SK-N-SH (cell line): ENCODE measurements around the gene ZBTB7A. TPM values are rescaled to one million over a fixed set of nuclear protein-coding genes. Genes with fewer than 3 reads are reported as not detected.

Experiments
- CTCF ChIA-PET: fragments of 300-600, 350-600 bp; formaldehyde crosslinking; extraction: SDS; loops from one replicate; lab custom pipeline; 2021; lab: Yijun Ruan, JAX
- POLR2A ChIA-PET: fragments of 350-600 bp; sonication (Branson Sonifier 250); formaldehyde crosslinking; extraction: SDS; loops from one replicate; lab custom pipeline; 2020; ENCODE audit warnings: antibody characterized with exemption, inconsistent platforms; lab: Yijun Ruan, JAX
- DNase-seq: peaks from one replicate; pipeline ENCODE4 v3.0.0; 2012
- H2AFZ ChIP-seq: fragments of 200-600 bp; sonication (generic); 2 replicates; pipeline ENCODE4 v1.8.1; 2016; ENCODE audit warnings: antibody characterized with exemption, mild to moderate bottlenecking, low read depth
- H3F3A ChIP-seq: fragments of 200-600 bp; sonication (generic); replicated peaks from 2 replicates; pipeline ENCODE3; 2016; ENCODE audit warnings: antibody characterized with exemption, mild to moderate bottlenecking; ENCODE audit not compliant: insufficient read depth
- H3K27ac ChIP-seq, 2 experiments: fragments of 200-500 bp in 1 of 2; fragments of 200-600 bp in 1 of 2; sonication (Bioruptor generic) in 1 of 2; sonication (generic), shearing (Covaris generic) in 1 of 2; 2 replicates each; pipeline versions ENCODE4 v1.5.1 to v1.6.1; 2014 to 2016; ENCODE audit warnings: low read depth in 2 of 2, inconsistent platforms in 1 of 2, low read length in 1 of 2, mild to moderate bottlenecking in 1 of 2, mixed read lengths in 1 of 2
- H3K27me3 ChIP-seq: fragments of 200-600 bp; sonication (generic), shearing (Covaris generic); 2 replicates; pipeline ENCODE4 v1.6.1; 2016; ENCODE audit warnings: mixed run types; ENCODE audit not compliant: insufficient read depth
- H3K36me3 ChIP-seq, 2 experiments: fragments of 200-500 bp in 1 of 2; fragments of 200-600 bp in 1 of 2; sonication (Bioruptor generic) in 1 of 2; sonication (generic) in 1 of 2; replicated peaks in 1 of 2; 2 replicates each; pipeline versions ENCODE3 to v1.5.1; 2014 to 2016; ENCODE audit warnings: low read length in 1 of 2, mild to moderate bottlenecking in 1 of 2; ENCODE audit not compliant: insufficient read depth in 2 of 2, control insufficient read depth in 1 of 2
- H3K4me1 ChIP-seq, 2 experiments: fragments of 200-500 bp in 1 of 2; fragments of 200-600 bp in 1 of 2; sonication (Bioruptor generic) in 1 of 2; sonication (generic), shearing (Covaris generic) in 1 of 2; 2 replicates each; pipeline versions ENCODE4 v1.5.1 to v1.6.1; 2014 to 2016; ENCODE audit warnings: low read depth in 1 of 2, low read length in 1 of 2, mixed run types in 1 of 2; ENCODE audit not compliant: insufficient read depth in 2 of 2, control insufficient read depth in 1 of 2
- H3K4me2 ChIP-seq: fragments of 200-600 bp; sonication (generic), shearing (Covaris generic); 2 replicates; pipeline ENCODE4 v1.6.1; 2017; ENCODE audit warnings: mixed run types
- H3K4me3 ChIP-seq, 2 experiments: fragments of 200-500 bp in 1 of 2; fragments of 200-600 bp in 1 of 2; sonication (Bioruptor generic) in 1 of 2; sonication (generic), shearing (Covaris generic) in 1 of 2; 2 replicates each; pipeline versions ENCODE4 v1.5.1 to v1.8.1; 2014 to 2016; ENCODE audit warnings: low read depth in 2 of 2, inconsistent platforms in 1 of 2, low read length in 1 of 2, mild to moderate bottlenecking in 1 of 2, mixed read lengths in 1 of 2, moderate library complexity in 1 of 2
- H3K79me2 ChIP-seq: fragments of 200-600 bp; sonication (generic); 2 replicates; pipeline ENCODE4 v1.8.1; 2017; ENCODE audit warnings: mild to moderate bottlenecking; ENCODE audit not compliant: insufficient read depth
- H3K9ac ChIP-seq: fragments of 200-600 bp; sonication (generic); 2 replicates; pipeline ENCODE4 v1.6.1; 2017; ENCODE audit warnings: mixed run types
- H3K9me2 ChIP-seq: fragments of 200-600 bp; sonication (generic); 2 replicates; pipeline ENCODE4 v1.6.1; 2017; ENCODE audit warnings: mixed run types
- H3K9me3 ChIP-seq: fragments of 200-600 bp; sonication (generic); 2 replicates; pipeline ENCODE4 v1.6.1; 2017; ENCODE audit warnings: mixed run types, mild to moderate bottlenecking, moderate library complexity
- H4K20me1 ChIP-seq: fragments of 200-600 bp; sonication (generic); 2 replicates; pipeline ENCODE4 v1.6.1; 2017; ENCODE audit warnings: mild to moderate bottlenecking, mixed run types; ENCODE audit not compliant: insufficient read depth
- CTCF ChIP-seq: fragments of 200-600 bp; sonication (generic); IDR thresholded peaks from 2 replicates; pipeline ENCODE4 v1.6.1; 2017; ENCODE audit warnings: antibody characterized with exemption, mild to moderate bottlenecking, moderate library complexity
- ELF1 ChIP-seq: IDR thresholded peaks from 2 replicates; pipeline ENCODE4 v1.4.0; 2012
- EP300 ChIP-seq, 2 experiments: IDR thresholded peaks; 2 replicates each; pipeline versions ENCODE4 v1.4.0 to v1.6.1; 2012; ENCODE audit warnings: borderline replicate concordance in 1 of 2, low read depth in 1 of 2, low read length in 1 of 2
- FOXM1 ChIP-seq: IDR thresholded peaks from 2 replicates; pipeline ENCODE4 v1.4.0; 2012; ENCODE audit warnings: low read depth, mild to moderate bottlenecking
- GABPA ChIP-seq: IDR thresholded peaks from 2 replicates; pipeline ENCODE4 v1.4.0; 2012; ENCODE audit warnings: low read depth, mild to moderate bottlenecking
- GATA2 ChIP-seq: sonication (generic); formaldehyde crosslinking; IDR thresholded peaks from 2 replicates; pipeline ENCODE4 v1.5.0; 2020; ENCODE audit warnings: mild to moderate bottlenecking, missing genetic modification reagents
- MEF2A ChIP-seq: IDR thresholded peaks from 2 replicates; pipeline ENCODE4 v1.4.0; 2012; ENCODE audit warnings: low read depth, borderline replicate concordance
- POLR2AphosphoS5 ChIP-seq: IDR thresholded peaks from 2 replicates; pipeline ENCODE4 v1.6.1; 2012; ENCODE audit warnings: low read depth, low read length
- RAD21 ChIP-seq: IDR thresholded peaks from 2 replicates; pipeline ENCODE4 v1.6.1; 2012; ENCODE audit warnings: mild to moderate bottlenecking, low read length
- RCOR1 ChIP-seq: fragments of 150-350 bp; IDR thresholded peaks from 2 replicates; pipeline ENCODE4 v1.6.1; 2017; ENCODE audit warnings: antibody characterized with exemption, low read length
- RXRA ChIP-seq: IDR thresholded peaks from 2 replicates; pipeline ENCODE4 v1.4.0; 2012; ENCODE audit warnings: low read depth, mild to moderate bottlenecking, borderline replicate concordance
- SIN3A ChIP-seq: IDR thresholded peaks from 2 replicates; pipeline ENCODE4 v1.6.1; 2012; ENCODE audit warnings: low read depth, mild to moderate bottlenecking, low read length, moderate library complexity, borderline replicate concordance
- SMC3 ChIP-seq: IDR thresholded peaks from 2 replicates; pipeline ENCODE4 v1.6.1; 2012; ENCODE audit warnings: low read depth, low read length, improper control_type of control experiment
- TEAD4 ChIP-seq: IDR thresholded peaks from 2 replicates; pipeline ENCODE4 v1.4.0; 2012; ENCODE audit warnings: mild to moderate bottlenecking, borderline replicate concordance; ENCODE audit not compliant: insufficient read depth
- YY1 ChIP-seq: IDR thresholded peaks from 2 replicates; pipeline ENCODE4 v1.4.0; 2012; ENCODE audit warnings: low read depth, mild to moderate bottlenecking
- WGBS: methylation state at CpG from one replicate; pipeline ENCODE4 v1.1.6; 2017; ENCODE audit warnings: low lambda C conversion rate; 5-methylcytosine and 5-hydroxymethylcytosine counted together
- polyA plus RNA-seq, 3 experiments: library from polyadenylated mRNA; depleted of rRNA; stranded (reverse); fragments of >200 nt; gene quantifications; 2 replicates each; pipeline ENCODE4 v1.2.3, GENCODE V29; 2012
- TF ChIP-seq, protein P1 (sequence below): IDR thresholded peaks from 2 replicates; pipeline ENCODE4 v1.4.0; 2012; ENCODE audit warnings: low read depth, borderline replicate concordance
- TF ChIP-seq, protein P2 (sequence below): fragments of 150-350 bp; IDR thresholded peaks from 2 replicates; pipeline ENCODE4 v1.6.1; 2017; ENCODE audit warnings: antibody characterized with exemption, low read length, low read depth, borderline replicate concordance

The ZBTB7A gene
- polyA plus RNA-seq, 1 of the 3 experiments (the other 2 are of a cell fraction): 7.4 TPM

DNA sequence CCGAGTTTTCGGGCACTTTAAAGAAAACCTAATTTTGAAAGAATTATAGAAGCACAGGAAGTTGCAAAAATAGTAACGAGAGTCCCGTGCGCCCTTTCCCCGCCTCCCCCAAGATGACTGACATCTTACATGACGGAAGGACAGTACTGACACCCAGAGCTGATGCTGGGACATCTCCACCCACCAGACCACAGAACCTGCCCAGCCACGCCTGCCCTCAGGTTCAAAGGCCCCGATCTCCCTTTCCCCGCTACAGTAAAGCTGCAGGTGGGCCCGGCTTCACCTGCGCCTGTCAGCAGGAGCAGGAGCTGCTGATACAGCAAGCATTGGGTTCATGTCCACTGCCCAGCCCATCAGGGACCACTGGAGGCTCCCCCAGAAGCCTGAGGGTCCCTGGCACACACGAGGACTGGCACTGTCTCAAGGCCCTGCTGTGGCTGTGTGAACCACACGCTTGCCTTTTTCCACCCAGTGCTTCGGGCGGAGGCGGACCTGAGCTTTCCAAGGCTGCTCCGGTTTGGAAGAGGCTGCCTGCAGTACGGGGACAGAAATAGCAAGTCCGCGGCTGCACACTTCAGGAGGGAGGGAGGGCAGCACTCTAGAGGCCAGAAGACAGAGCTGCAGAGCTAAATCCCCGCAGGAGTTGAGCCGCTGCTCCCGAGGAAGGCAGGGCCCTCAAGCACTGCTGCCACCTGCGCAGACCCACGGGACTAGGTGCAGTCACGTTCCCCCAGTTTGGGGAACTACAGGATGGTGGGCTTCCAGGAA lies 48.5 kb upstream of the ZBTB7A start:
- ChIA-PET POLR2A (no interaction called here), CTCF (interaction anchor here (1.1 to 5.8 kb wide), 2 partner anchors 16 to 25 kb away, joined by 3 to 26 read pairs; no protein-coding TSS in a partner anchor)
- 94% methylated on average over 24 of the region's 27 CpGs for WGBS
- Histone ChIP-seq H3K9ac (no peak overlapping the region), H3K27me3 (no peaks in the 10 kb centered on the region), H2AFZ (no peak overlapping the region), H3K4me1 (no peaks in the 10 kb centered on the region), H3K4me2 (no peak overlapping the region), H4K20me1 (peaks cover 20% of the 10 kb centered on the region), H3K79me2 (peaks cover 46% of the 10 kb centered on the region), H3K36me3 (peaks cover 27 to 45% of the 10 kb centered on the region in 2 experiments), H3F3A (no peaks in the 10 kb centered on the region), H3K4me3 (no peak overlapping the region), H3K9me2 (no peaks in the 10 kb centered on the region), H3K27ac (no peak overlapping the region), H3K9me3 (no peaks in the 10 kb centered on the region)
- peak; percentile 7 for DNase-seq
- TF ChIP-seq YY1 (no peak), RAD21 (no peak), SMC3 (no peak), POLR2AphosphoS5 (no peak), GATA2 (CRISPR knock-in tag) (no peak), RCOR1 (no peak), CTCF (no peak), ELF1 (no peak), EP300 (IDR thresholded peaks at IDR 0.05; ENCODE audit: borderline replicate concordance in 1 of 2, low read depth in 1 of 2, low read length in 1 of 2) (no peak), MEF2A (no peak), TEAD4 (no peak), GABPA (no peak), RXRA (no peak), SIN3A (no peak), FOXM1 (no peak)
- TF ChIP-seq, protein P1, sequence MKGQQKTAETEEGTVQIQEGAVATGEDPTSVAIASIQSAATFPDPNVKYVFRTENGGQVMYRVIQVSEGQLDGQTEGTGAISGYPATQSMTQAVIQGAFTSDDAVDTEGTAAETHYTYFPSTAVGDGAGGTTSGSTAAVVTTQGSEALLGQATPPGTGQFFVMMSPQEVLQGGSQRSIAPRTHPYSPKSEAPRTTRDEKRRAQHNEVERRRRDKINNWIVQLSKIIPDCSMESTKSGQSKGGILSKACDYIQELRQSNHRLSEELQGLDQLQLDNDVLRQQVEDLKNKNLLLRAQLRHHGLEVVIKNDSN: no peak
- TF ChIP-seq, protein P2, sequence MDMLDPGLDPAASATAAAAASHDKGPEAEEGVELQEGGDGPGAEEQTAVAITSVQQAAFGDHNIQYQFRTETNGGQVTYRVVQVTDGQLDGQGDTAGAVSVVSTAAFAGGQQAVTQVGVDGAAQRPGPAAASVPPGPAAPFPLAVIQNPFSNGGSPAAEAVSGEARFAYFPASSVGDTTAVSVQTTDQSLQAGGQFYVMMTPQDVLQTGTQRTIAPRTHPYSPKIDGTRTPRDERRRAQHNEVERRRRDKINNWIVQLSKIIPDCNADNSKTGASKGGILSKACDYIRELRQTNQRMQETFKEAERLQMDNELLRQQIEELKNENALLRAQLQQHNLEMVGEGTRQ: no peak
